Endodermal cell (in vitro differentiated cells): ENCODE results near the gene KIF20B. TPM values are rescaled to one million over a fixed set of nuclear protein-coding genes. Genes with fewer than 3 reads are reported as not detected.

ENCODE experiments used
- DNase-seq: peaks from one replicate; pipeline ENCODE4 v3.0.0-alpha.2; 2017
- H3K27ac ChIP-seq: 2 replicates; pipeline ENCODE4 v1.5.1; 2013; ENCODE audit warnings: mild to moderate bottlenecking, low read depth, low read length, moderate library complexity
- H3K27me3 ChIP-seq: 2 replicates; pipeline ENCODE4 v1.6.1; 2013; ENCODE audit warnings: mild to moderate bottlenecking, low read length, moderate library complexity; ENCODE audit not compliant: insufficient read depth, control insufficient read depth, poor library complexity, severe bottlenecking
- H3K36me3 ChIP-seq: 2 replicates; pipeline ENCODE4 v1.7.0; 2013; ENCODE audit warnings: mild to moderate bottlenecking, low read length, moderate library complexity; ENCODE audit not compliant: control insufficient read depth, insufficient read depth
- H3K4me1 ChIP-seq: one replicate; pipeline ENCODE4 v1.7.0; 2013; ENCODE audit warnings: low read length; ENCODE audit not compliant: control insufficient read depth, insufficient read depth
- H3K4me3 ChIP-seq: 2 replicates; pipeline ENCODE4 v1.5.1; 2013; ENCODE audit warnings: mild to moderate bottlenecking, low read length, moderate library complexity
- H3K9ac ChIP-seq: 2 replicates; pipeline ENCODE4 v1.6.1; 2013; ENCODE audit warnings: mild to moderate bottlenecking, low read length, moderate library complexity; ENCODE audit not compliant: poor library complexity, severe bottlenecking; ENCODE audit errors: extremely low read depth
- H3K9me3 ChIP-seq: 2 replicates; pipeline ENCODE4 v1.6.1; 2013; ENCODE audit warnings: mild to moderate bottlenecking, low read length, moderate library complexity; ENCODE audit not compliant: control insufficient read depth
- H3K27ac Mint-ChIP-seq: 2 replicates; pipeline ENCODE4 v1.8.0; 2020; ENCODE audit warnings: mixed read lengths
- H3K27me3 Mint-ChIP-seq: 2 replicates; pipeline ENCODE4 v1.8.0; 2021; ENCODE audit warnings: mild to moderate bottlenecking, mixed read lengths; ENCODE audit not compliant: insufficient read depth
- H3K36me3 Mint-ChIP-seq: 2 replicates; pipeline ENCODE4 v1.8.0; 2020; ENCODE audit warnings: low read depth, mixed read lengths
- H3K4me1 Mint-ChIP-seq: 2 replicates; pipeline ENCODE4 v1.8.0; 2020; ENCODE audit warnings: mixed read lengths
- H3K4me3 Mint-ChIP-seq: 2 replicates; pipeline ENCODE4 v1.8.0; 2020; ENCODE audit warnings: mild to moderate bottlenecking, moderate library complexity, mixed read lengths
- H3K9me3 Mint-ChIP-seq: 2 replicates; pipeline ENCODE4 v1.8.0; 2020; ENCODE audit warnings: mild to moderate bottlenecking, mixed read lengths
- WGBS, 2 experiments: methylation state at CpG; one replicate each; pipeline versions ENCODE4 v1.1.5 to v1.1.7; 2013; ENCODE audit warnings: missing lambda C conversion rate in 2 of 2, mixed read lengths in 1 of 2; ENCODE audit not compliant: insufficient coverage in 1 of 2, insufficient read length in 1 of 2; 5-methylcytosine and 5-hydroxymethylcytosine counted together
- total RNA-seq, 2 donors: library from RNA; stranded (reverse); fragmentation: NEBNext Ultra II Directional in 1 of 2; extraction: Animal tissue kit (Norgen Biotek cat#: 25700) in 1 of 2; gene quantifications; 2 replicates in 1 of 2; 3 replicates in 1 of 2; pipeline ENCODE4 v1.2.1, GENCODE V29; 2021
- TF ChIP-seq, protein P1 (sequence below): fragments of 200-600 bp; sonication (generic); conservative IDR thresholded peaks from 2 replicates; pipeline ENCODE4 v1.5.0; 2021; ENCODE audit warnings: antibody characterized with exemption, mild to moderate bottlenecking

The KIF20B gene
- total RNA-seq, 2 donors from 2014 or later, result 43.4 to 43.7 TPM

DNA sequence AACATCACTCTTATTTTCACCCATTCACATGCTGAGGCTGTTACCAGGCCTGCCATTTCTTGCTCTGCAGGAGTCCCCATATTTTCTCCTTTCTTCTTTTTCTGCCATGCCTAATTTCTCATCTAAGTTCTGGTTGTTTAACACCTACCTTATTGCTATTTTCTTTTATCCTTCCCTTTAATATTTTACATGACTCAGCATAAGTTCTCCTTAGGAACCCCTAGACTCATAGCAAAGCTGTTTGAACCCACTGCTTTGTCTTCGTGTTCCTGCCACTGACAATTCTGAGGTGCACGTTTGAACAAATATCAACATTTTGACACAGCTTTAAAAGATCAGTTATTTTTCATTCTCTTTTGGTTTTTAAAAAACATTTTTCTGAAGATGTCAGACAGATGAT, 98.2 kb downstream of the KIF20B start:
- H3K27ac ChIP-seq, result no peak overlapping the region
- no peak for DNase-seq
- no peaks in the 10 kb centered on the region for H3K36me3 Mint-ChIP-seq
- no peaks in the 10 kb centered on the region for H3K36me3 ChIP-seq
- no peak overlapping the region for H3K4me3 Mint-ChIP-seq
- peaks cover 5% of the 10 kb centered on the region for H3K4me1 ChIP-seq
- no peaks in the 10 kb centered on the region for H3K27me3 Mint-ChIP-seq
- no peaks in the 10 kb centered on the region for H3K9me3 Mint-ChIP-seq
- no peak overlapping the region for H3K4me3 ChIP-seq
- WGBS, 2 experiments, result 89 to 92% methylated on average over 2 of the region's 2 CpGs
- TF ChIP-seq, protein P1, sequence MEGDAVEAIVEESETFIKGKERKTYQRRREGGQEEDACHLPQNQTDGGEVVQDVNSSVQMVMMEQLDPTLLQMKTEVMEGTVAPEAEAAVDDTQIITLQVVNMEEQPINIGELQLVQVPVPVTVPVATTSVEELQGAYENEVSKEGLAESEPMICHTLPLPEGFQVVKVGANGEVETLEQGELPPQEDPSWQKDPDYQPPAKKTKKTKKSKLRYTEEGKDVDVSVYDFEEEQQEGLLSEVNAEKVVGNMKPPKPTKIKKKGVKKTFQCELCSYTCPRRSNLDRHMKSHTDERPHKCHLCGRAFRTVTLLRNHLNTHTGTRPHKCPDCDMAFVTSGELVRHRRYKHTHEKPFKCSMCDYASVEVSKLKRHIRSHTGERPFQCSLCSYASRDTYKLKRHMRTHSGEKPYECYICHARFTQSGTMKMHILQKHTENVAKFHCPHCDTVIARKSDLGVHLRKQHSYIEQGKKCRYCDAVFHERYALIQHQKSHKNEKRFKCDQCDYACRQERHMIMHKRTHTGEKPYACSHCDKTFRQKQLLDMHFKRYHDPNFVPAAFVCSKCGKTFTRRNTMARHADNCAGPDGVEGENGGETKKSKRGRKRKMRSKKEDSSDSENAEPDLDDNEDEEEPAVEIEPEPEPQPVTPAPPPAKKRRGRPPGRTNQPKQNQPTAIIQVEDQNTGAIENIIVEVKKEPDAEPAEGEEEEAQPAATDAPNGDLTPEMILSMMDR, result no peak
- H3K9me3 ChIP-seq, result no peaks in the 10 kb centered on the region
- H3K4me1 Mint-ChIP-seq, result peaks cover 14% of the 10 kb centered on the region
- no peak overlapping the region for H3K9ac ChIP-seq
- no peaks in the 10 kb centered on the region for H3K27me3 ChIP-seq
- no peak overlapping the region for H3K27ac Mint-ChIP-seq

DNA sequence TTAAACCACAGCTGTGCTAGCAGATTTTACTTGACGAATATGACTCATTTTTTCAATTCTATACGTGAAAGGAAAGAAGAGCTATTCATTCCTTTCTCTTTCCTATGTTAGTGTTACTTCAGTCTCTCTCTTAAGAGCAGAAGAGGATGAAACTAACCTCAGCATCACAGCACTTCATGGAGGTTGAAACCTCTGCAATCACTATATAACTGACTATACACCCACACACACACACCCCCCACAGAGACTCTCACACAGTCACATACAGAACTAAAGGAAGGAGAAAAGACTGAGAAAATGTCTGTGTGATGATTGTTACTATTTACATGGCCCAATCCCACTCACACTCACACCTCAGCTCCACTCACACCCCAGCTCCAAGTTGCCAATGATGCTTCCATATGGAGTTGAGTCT, 104.2 kb downstream of the KIF20B start:
- Histone ChIP-seq H3K27me3 (no peaks in the 10 kb centered on the region), H3K4me3 (no peak overlapping the region), H3K9ac (no peak overlapping the region), H3K27ac (no peak overlapping the region), H3K36me3 (no peaks in the 10 kb centered on the region), H3K9me3 (no peaks in the 10 kb centered on the region), H3K4me1 (no peaks in the 10 kb centered on the region)
- TF ChIP-seq, protein P1, result no peak
- WGBS, 2 experiments, result 91% methylated on average over 2 of the region's 2 CpGs; no CpG with 5 or more reads in 1 of the 2 experiments
- Mint-ChIP-seq H3K27ac (no peak overlapping the region), H3K4me1 (no peaks in the 10 kb centered on the region), H3K4me3 (no peak overlapping the region), H3K36me3 (no peaks in the 10 kb centered on the region), H3K9me3 (no peaks in the 10 kb centered on the region), H3K27me3 (no peaks in the 10 kb centered on the region)
- no peak for DNase-seq

DNA sequence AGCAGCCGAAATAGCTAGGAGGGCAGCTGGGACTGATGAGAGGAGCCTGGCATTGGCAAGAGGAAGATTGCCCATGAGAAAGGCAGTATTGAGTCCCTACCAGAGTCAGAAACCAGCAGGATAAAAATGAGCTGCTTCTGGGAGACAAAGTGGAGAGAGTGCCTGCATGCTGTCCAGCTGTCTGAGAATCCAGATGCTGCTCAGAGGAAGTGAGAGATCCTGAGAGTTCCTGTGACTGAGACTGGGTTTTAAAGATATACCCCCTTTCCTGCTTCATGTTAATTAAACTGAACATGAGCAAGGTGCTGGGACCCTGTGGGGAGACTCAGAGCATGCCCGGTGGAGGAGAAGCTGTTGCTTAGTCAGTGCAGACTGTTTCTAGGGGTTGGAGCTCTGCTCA, 107.5 kb downstream of the KIF20B start:
- no peaks in the 10 kb centered on the region for H3K27me3 Mint-ChIP-seq
- H3K4me3 Mint-ChIP-seq, result no peak overlapping the region
- no peaks in the 10 kb centered on the region for H3K36me3 Mint-ChIP-seq
- Histone ChIP-seq H3K27ac (no peak overlapping the region), H3K36me3 (no peaks in the 10 kb centered on the region), H3K9ac (no peak overlapping the region), H3K27me3 (no peaks in the 10 kb centered on the region), H3K4me3 (no peak overlapping the region), H3K9me3 (no peaks in the 10 kb centered on the region), H3K4me1 (peaks cover 3% of the 10 kb centered on the region)
- no peak for DNase-seq
- H3K4me1 Mint-ChIP-seq, result peaks cover 5% of the 10 kb centered on the region
- H3K9me3 Mint-ChIP-seq, result no peaks in the 10 kb centered on the region
- 91 to 92% methylated on average over 1 to 2 of the region's 2 CpGs for WGBS, 2 experiments
- H3K27ac Mint-ChIP-seq, result no peak overlapping the region
- TF ChIP-seq, protein P1, result no peak
